SHP77 (cell line): Measurements from ENCODE around the gene ACSM5.
"Not testable (repeated sequence)": the region's sequence is repeated elsewhere in the genome, so short reads cannot be mapped to it uniquely, and the experiment has no call there.

Experiments
- DNase-seq, 2 experiments: peaks; one replicate each; lab custom pipeline; 2025; lab: John Stamatoyannopoulos, UW

The ACSM5 gene

GRCh38 chr16:20399185-20399584 lies 10.1 kb upstream of the ACSM5 start:
- DNase-seq, result no peak

GRCh38 chr16:20401066-20401465 lies 8.3 kb upstream of the ACSM5 start:
- no peak for DNase-seq

- DNase-seq, result no peak
These were observed 7.8 kb upstream of the ACSM5 start for GRCh38 chr16:20401475-20402016.

- DNase-seq, result no peak
These were observed 6.7 kb upstream of the ACSM5 start for GRCh38 chr16:20402651-20403050.

GRCh38 chr16:20404637-20405036 lies 4.7 kb upstream of the ACSM5 start, which contains the start of gene PDILT:
TSS of gene PDILT (minus strand) at chr16:20404737. CDS start at chr16:20399300, 5,437 bp downstream.
- DNase-seq, result no peak

GRCh38 chr16:20410121-20410723 lies 888 bp downstream of the ACSM5 start:
- no peak for DNase-seq

GRCh38 chr16:20411055-20411454 lies 1.7 kb downstream of the ACSM5 start:
- no peak for DNase-seq

GRCh38 chr16:20415541-20415940 lies 6.2 kb downstream of the ACSM5 start:
- DNase-seq, result no peak

GRCh38 chr16:20419093-20419492 lies 9.8 kb downstream of the ACSM5 start:
- not testable (repeated sequence) for DNase-seq

- not testable (repeated sequence) for DNase-seq
These were observed 12.4 kb downstream of the ACSM5 start for GRCh38 chr16:20421748-20422147.

GRCh38 chr16:20423772-20424128 lies 14.4 kb downstream of the ACSM5 start:
- not testable (repeated sequence) for DNase-seq

GRCh38 chr16:20424129-20424866 lies 15.0 kb downstream of the ACSM5 start:
- no peak for DNase-seq

- DNase-seq, result not testable (repeated sequence)
These were observed 18.1 kb downstream of the ACSM5 start for GRCh38 chr16:20427401-20427797.

GRCh38 chr16:20429499-20429898 lies 20.2 kb downstream of the ACSM5 start:
- not testable (repeated sequence) for DNase-seq

- DNase-seq, result not testable (repeated sequence)
These were observed 21.1 kb downstream of the ACSM5 start for GRCh38 chr16:20430480-20430879.

- no peak for DNase-seq
These were observed 21.6 kb downstream of the ACSM5 start for GRCh38 chr16:20430948-20431347.

- not testable (repeated sequence) for DNase-seq
These were observed 29.6 kb downstream of the ACSM5 start for GRCh38 chr16:20438950-20439349.

GRCh38 chr16:20439820-20440231 lies 30.5 kb downstream of the ACSM5 start:
- DNase-seq, result not testable (repeated sequence)

- DNase-seq, result not testable (repeated sequence)
These were observed 31.4 kb downstream of the ACSM5 start for GRCh38 chr16:20440731-20441130.

- DNase-seq, result no peak
These were observed 31.9 kb downstream of the ACSM5 start for GRCh38 chr16:20441191-20441590.

GRCh38 chr16:20441859-20442258 lies 32.5 kb downstream of the ACSM5 start:
- DNase-seq, result not testable (repeated sequence)

GRCh38 chr16:20446652-20447393 lies 37.5 kb downstream of the ACSM5 start:
- not testable (repeated sequence) for DNase-seq
